H1 (cell line): ENCODE results near the gene ARHGAP4. TPM values are rescaled to one million over a fixed set of nuclear protein-coding genes. Genes with fewer than 3 reads are reported as not detected.

Source experiments
- polyA plus RNA-seq, 7 experiments: library from polyadenylated mRNA; depleted of rRNA in 3 of 7; stranded (reverse) in 5 of 7; unstranded in 2 of 7; fragments of >200 nt in 5 of 7; fragments of 200-250 nt in 2 of 7; gene quantifications; 1 replicate in 5 of 7; 2 replicates in 1 of 7; 4 replicates in 1 of 7; pipeline versions ENCODE4 v1.2.1 to v1.2.3, GENCODE V29; 2011 to 2013; ENCODE audit warnings: missing spikeins in 2 of 7, mixed read lengths in 2 of 7
- total RNA-seq: library from RNA; stranded (reverse); fragmentation: NEBNext Ultra II Directional; extraction: Animal tissue kit (Norgen Biotek cat#: 25700); gene quantifications from 2 replicates; pipeline ENCODE4 v1.2.1, GENCODE V29; 2021
- TF ChIP-seq, protein P1 (sequence below): IDR thresholded peaks from 2 replicates; pipeline ENCODE4 v1.6.1; 2012; ENCODE audit warnings: inconsistent platforms

ARHGAP4 gene
- total and polyA plus RNA-seq, 2 of the 8 experiments (the other 6 are each of a cell fraction or from before 2014, with no cell fraction given) = 23.9 to 26.0 TPM

DNA sequence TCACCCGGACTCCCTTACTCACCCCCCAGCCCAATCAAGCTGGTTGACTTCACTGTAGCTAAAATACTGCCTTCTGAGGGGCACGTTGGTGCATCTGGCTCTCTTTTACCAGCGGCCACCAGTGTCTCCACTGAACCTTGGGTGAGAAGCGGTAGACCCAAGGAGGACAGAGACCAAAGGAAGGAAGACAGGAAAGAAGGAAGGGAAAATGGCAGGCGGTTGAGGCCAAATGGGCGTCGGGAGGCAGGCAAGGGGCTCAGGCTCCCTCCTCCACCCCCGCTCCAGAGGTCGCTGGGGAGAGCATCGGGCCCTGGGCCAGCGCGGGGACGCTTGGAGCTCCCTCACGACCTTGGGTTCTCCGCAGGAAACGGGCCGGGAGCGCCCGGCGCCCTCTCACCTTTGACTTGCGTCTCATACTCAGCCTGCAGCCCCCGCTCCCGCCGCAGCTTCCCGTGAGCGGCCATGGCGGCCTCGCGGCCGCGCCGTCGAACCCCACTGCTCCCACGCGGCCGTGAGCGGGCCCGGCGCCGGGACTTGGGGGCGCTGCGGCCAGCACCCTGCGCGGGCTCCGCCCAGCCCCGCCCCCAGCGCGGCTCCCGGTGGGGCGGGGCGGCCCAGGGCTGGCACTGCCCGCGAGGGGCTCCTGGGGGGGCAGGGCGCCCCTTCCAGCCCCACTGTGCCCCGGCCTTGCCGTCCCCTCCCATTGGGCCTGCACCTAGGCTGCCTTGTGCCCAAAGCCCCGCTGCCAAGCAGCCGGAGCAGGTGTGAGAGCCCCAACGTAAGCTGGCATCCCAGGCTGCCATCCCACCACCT lies at the start of gene ARHGAP4 (continued):
- TF ChIP-seq, protein P1, sequence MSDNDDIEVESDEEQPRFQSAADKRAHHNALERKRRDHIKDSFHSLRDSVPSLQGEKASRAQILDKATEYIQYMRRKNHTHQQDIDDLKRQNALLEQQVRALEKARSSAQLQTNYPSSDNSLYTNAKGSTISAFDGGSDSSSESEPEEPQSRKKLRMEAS = 0 out of 2 replicates have a peak, but pooled peaks have one; percentile 18
